Measurements from ENCODE around the gene CYTH1. TPM values are rescaled to one million over a fixed set of nuclear protein-coding genes. Genes with fewer than 3 reads are reported as not detected.

CYTH1 gene
- total RNA-seq, 1 experiment from 2014 or later = 40.3 TPM

DNA sequence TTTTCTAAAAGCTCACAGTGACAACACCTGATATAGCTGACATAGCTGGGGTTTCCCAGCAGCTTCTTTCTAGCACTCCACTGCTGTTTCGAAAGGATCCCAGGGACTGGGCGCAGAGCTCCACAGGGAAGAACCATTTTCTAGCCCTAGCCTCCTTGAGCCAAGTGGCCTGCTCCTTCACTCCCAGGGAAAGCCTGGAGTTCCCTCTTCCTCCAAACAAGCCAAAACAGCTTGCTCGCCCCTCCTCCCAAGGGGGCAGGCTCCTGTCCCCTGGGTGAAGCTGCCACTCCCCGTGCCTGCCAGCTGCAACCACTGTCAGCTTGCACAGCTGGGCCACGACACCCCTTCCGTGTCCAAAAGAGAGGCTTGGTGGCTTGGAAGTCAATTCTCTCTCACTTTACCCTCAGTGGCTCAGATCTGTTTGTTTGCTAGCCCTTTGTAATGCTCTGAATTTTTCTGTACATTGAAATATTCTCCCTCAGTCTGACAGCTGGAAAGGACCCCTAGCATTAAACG lies 59.8 kb downstream of the CYTH1 start:
- no peak for DNase-seq
- Histone ChIP-seq H3K27me3 (ENCODE audit: insufficient read depth, low read depth) (no peaks in the 10 kb centered on the region), H3F3A (ENCODE audit: insufficient read depth, low read depth) (no peaks in the 10 kb centered on the region), H3K36me3 (ENCODE audit: low read depth) (no peaks in the 10 kb centered on the region), H3K4me2 (no peak overlapping the region), H4K20me1 (ENCODE audit: insufficient read depth) (peaks cover 6% of the 10 kb centered on the region; the same call in 1 of the 2 replicates), H3K9me2 (ENCODE audit: insufficient read depth) (no peaks in the 10 kb centered on the region), H3K4me1 (replicated peaks; ENCODE audit: insufficient read depth) (no peaks in the 10 kb centered on the region), H3K79me2 (ENCODE audit: low read depth) (peaks cover 23% of the 10 kb centered on the region; the same call in 1 of the 2 replicates), H3K4me3 (no peak overlapping the region), H3K27ac (no peak overlapping the region), H3K9me3 (ENCODE audit: insufficient read depth, low read depth) (no peaks in the 10 kb centered on the region), H2AFZ (no peak overlapping the region)
- no TSS peak for BruUV-seq (replicated peaks)
- POLR2A ChIA-PET (ENCODE audit: unreplicated experiment) = no interaction called here
- intact Hi-C loops (cut with micrococcal nuclease; ENCODE audit: unreplicated experiment) = no loop called here
- TF ChIP-seq, protein P1, sequence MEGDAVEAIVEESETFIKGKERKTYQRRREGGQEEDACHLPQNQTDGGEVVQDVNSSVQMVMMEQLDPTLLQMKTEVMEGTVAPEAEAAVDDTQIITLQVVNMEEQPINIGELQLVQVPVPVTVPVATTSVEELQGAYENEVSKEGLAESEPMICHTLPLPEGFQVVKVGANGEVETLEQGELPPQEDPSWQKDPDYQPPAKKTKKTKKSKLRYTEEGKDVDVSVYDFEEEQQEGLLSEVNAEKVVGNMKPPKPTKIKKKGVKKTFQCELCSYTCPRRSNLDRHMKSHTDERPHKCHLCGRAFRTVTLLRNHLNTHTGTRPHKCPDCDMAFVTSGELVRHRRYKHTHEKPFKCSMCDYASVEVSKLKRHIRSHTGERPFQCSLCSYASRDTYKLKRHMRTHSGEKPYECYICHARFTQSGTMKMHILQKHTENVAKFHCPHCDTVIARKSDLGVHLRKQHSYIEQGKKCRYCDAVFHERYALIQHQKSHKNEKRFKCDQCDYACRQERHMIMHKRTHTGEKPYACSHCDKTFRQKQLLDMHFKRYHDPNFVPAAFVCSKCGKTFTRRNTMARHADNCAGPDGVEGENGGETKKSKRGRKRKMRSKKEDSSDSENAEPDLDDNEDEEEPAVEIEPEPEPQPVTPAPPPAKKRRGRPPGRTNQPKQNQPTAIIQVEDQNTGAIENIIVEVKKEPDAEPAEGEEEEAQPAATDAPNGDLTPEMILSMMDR (conservative IDR thresholded peaks at IDR 0.05) = no peak
- no peak for TF ChIP-seq EZH2 (IDR thresholded peaks at IDR 0.05; ENCODE audit: low read depth)
- CTCF ChIA-PET = no interaction called here

DNA sequence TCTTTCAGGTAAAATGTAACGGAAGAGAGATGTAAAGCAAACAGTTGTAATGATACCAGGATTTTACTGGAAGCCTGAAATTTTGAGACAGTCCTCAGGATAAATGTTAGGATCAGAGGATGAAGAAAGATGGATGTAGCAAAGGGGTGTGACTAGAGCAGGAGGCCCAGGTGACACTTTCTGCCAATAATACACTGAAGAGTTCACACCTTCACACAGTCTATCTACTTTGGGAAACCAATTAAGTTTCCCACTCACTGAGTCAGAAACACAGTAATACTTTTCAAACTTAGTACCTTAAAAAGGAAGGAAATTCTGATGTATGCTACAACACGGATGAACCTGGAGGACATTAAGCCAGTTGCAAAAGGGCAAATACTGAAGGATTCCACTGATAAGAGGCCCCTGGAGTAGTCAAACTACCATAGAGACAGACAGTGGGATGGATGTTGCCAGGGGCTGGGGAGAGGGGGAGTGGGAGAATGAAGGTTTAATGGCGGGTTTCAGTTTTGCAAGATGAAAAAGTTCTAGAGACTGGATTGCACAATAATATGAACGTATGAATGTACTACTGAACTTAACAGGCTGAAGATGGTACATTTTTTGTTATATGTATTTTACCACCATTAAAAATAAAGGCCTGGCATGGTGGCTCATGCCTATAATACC lies 62.3 kb downstream of the CYTH1 start:
- no peaks in the 10 kb centered on the region for H3K9me2 ChIP-seq (ENCODE audit: insufficient read depth)
- BruUV-seq (replicated peaks) = no TSS peak
- peaks cover 36% of the 10 kb centered on the region for H3K79me2 ChIP-seq (ENCODE audit: low read depth)
- H3K4me1 ChIP-seq (replicated peaks; ENCODE audit: insufficient read depth) = no peaks in the 10 kb centered on the region
- ChIA-PET POLR2A (ENCODE audit: unreplicated experiment) (no interaction called here), CTCF (no interaction called here)
- no peak overlapping the region for H3K4me3 ChIP-seq
- no peaks in the 10 kb centered on the region for H3F3A ChIP-seq (ENCODE audit: insufficient read depth, low read depth)
- H3K9me3 ChIP-seq (ENCODE audit: insufficient read depth, low read depth) = no peaks in the 10 kb centered on the region
- TF ChIP-seq, protein P1 (conservative IDR thresholded peaks at IDR 0.05) = no peak
- no peak for TF ChIP-seq EZH2 (IDR thresholded peaks at IDR 0.05; ENCODE audit: low read depth)
- no peaks in the 10 kb centered on the region for H3K36me3 ChIP-seq (ENCODE audit: low read depth)
- peaks cover 6% of the 10 kb centered on the region for H4K20me1 ChIP-seq (ENCODE audit: insufficient read depth)
- intact Hi-C loops (cut with micrococcal nuclease; ENCODE audit: unreplicated experiment) = no loop called here
- H2AFZ ChIP-seq = no peak overlapping the region
- H3K27me3 ChIP-seq (ENCODE audit: insufficient read depth, low read depth) = no peaks in the 10 kb centered on the region
- no peak overlapping the region for H3K4me2 ChIP-seq
- DNase-seq = no peak
- no peak overlapping the region for H3K27ac ChIP-seq

DNA sequence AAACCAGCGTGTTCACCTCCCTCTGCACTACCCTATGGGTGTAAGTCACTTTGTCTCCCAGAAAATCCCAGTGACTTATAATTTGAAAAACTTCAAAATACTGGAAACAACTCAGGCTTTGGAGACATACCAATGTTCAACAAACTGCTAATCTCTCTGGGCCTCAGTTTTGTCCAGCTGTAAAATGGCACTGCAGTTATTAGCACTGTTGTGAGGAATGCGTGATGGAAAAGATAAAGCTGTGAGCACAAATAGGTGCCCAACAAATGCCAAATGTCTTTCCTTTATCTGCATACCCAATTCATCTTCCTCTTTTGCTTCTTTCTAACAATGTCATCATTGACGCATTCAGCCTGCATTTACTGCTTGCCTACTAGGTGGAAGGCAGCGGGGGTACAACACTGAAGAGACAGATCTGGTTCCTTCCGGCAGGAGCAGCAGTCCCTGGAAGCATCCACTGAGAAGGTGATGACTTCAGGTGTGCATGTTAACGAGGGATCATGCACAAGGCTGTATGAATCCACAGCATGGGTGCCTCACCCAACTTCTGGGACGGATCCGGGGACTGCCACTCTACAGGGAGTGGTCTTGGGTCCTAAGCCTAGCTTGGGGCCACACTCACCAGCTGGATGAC lies 63.4 kb downstream of the CYTH1 start:
- no peaks in the 10 kb centered on the region for H3K27me3 ChIP-seq (ENCODE audit: insufficient read depth, low read depth)
- H3K9me2 ChIP-seq (ENCODE audit: insufficient read depth) = no peaks in the 10 kb centered on the region
- TF ChIP-seq, protein P1 (conservative IDR thresholded peaks at IDR 0.05) = no peak
- TF ChIP-seq EZH2 (IDR thresholded peaks at IDR 0.05; ENCODE audit: low read depth) = no peak
- no peak overlapping the region for H3K4me2 ChIP-seq
- peaks cover 41% of the 10 kb centered on the region for H3K79me2 ChIP-seq (ENCODE audit: low read depth)
- H3K36me3 ChIP-seq (ENCODE audit: low read depth) = no peaks in the 10 kb centered on the region
- ChIA-PET CTCF (interaction anchor here (0.6 kb wide), 1 partner anchor 195 kb away, joined by 3 read pairs; no protein-coding TSS in a partner anchor), POLR2A (ENCODE audit: unreplicated experiment) (no interaction called here)
- H3K4me3 ChIP-seq = no peak overlapping the region
- peaks cover 6% of the 10 kb centered on the region for H4K20me1 ChIP-seq (ENCODE audit: insufficient read depth)
- no peak overlapping the region for H2AFZ ChIP-seq
- no peak overlapping the region for H3K27ac ChIP-seq
- H3K9me3 ChIP-seq (ENCODE audit: insufficient read depth, low read depth) = no peaks in the 10 kb centered on the region
- no peaks in the 10 kb centered on the region for H3K4me1 ChIP-seq (replicated peaks; ENCODE audit: insufficient read depth)
- BruUV-seq (replicated peaks) = no TSS peak
- intact Hi-C loops (cut with micrococcal nuclease; ENCODE audit: unreplicated experiment) = no loop called here
- no peak for DNase-seq
- H3F3A ChIP-seq (ENCODE audit: insufficient read depth, low read depth) = no peaks in the 10 kb centered on the region
